H9 (cell line): Measurements from ENCODE around the gene FEZF1. TPM values are rescaled to one million over a fixed set of nuclear protein-coding genes. Genes with fewer than 3 reads are reported as not detected.

Experiments used
- DNase-seq: peaks from one replicate; pipeline ENCODE4 v3.0.0-alpha.2; 2017
- H2AFZ ChIP-seq: one replicate; pipeline ENCODE4 v1.6.1; 2013; ENCODE audit warnings: mild to moderate bottlenecking, low read length, control low read depth, moderate library complexity
- H2AK5ac ChIP-seq: 2 replicates; pipeline ENCODE4 v1.6.1; 2013; ENCODE audit warnings: low read length, control low read depth, mixed read lengths; ENCODE audit not compliant: insufficient read length
- H2BK120ac ChIP-seq: one replicate; pipeline ENCODE4 v1.6.1; 2013; ENCODE audit warnings: low read depth, mild to moderate bottlenecking, low read length, control low read depth, inconsistent platforms; ENCODE audit not compliant: poor library complexity, severe bottlenecking
- H2BK12ac ChIP-seq: 2 replicates; pipeline ENCODE4 v1.6.1; 2013; ENCODE audit warnings: low read length, control low read depth, mixed read lengths, low read depth; ENCODE audit not compliant: insufficient read length
- H2BK15ac ChIP-seq: 2 replicates; pipeline ENCODE4 v1.6.1; 2013; ENCODE audit warnings: low read depth, low read length, control low read depth
- H2BK20ac ChIP-seq: one replicate; pipeline ENCODE4 v1.6.1; 2013; ENCODE audit warnings: low read depth, mild to moderate bottlenecking, low read length, control low read depth, inconsistent platforms; ENCODE audit not compliant: poor library complexity, severe bottlenecking
- H2BK5ac ChIP-seq: 2 replicates; pipeline ENCODE4 v1.6.1; 2013; ENCODE audit warnings: low read length, control low read depth, mixed read lengths; ENCODE audit not compliant: insufficient read length
- H3K14ac ChIP-seq: 2 replicates; pipeline ENCODE4 v1.6.1; 2013; ENCODE audit warnings: low read length, control low read depth; ENCODE audit not compliant: insufficient read depth
- H3K18ac ChIP-seq: 2 replicates; pipeline ENCODE4 v1.6.1; 2013; ENCODE audit warnings: low read depth, mild to moderate bottlenecking, mixed read lengths, low read length, control low read depth; ENCODE audit not compliant: insufficient read length
- H3K23ac ChIP-seq: 2 replicates; pipeline ENCODE4 v1.6.1; 2013; ENCODE audit warnings: low read length, control low read depth, mixed read lengths, low read depth; ENCODE audit not compliant: insufficient read length
- H3K23me2 ChIP-seq: 2 replicates; pipeline ENCODE4 v1.6.1; 2013; ENCODE audit warnings: low read depth, mild to moderate bottlenecking, mixed read lengths, low read length, control low read depth; ENCODE audit not compliant: insufficient read length, poor library complexity, severe bottlenecking
- H3K27ac ChIP-seq: 2 replicates; pipeline ENCODE4 v1.5.1; 2013; ENCODE audit warnings: low read length, control low read depth, mixed read lengths, low read depth; ENCODE audit not compliant: insufficient read length
- H3K27me3 ChIP-seq: 2 replicates; pipeline ENCODE4 v1.6.1; 2013; ENCODE audit warnings: low read length, control low read depth, inconsistent platforms; ENCODE audit not compliant: insufficient read depth
- H3K4ac ChIP-seq: 2 replicates; pipeline ENCODE4 v1.6.1; 2013; ENCODE audit warnings: low read depth, mild to moderate bottlenecking, control low read depth, inconsistent platforms, low read length, moderate library complexity
- H3K4me1 ChIP-seq: 2 replicates; pipeline ENCODE4 v1.6.1; 2013; ENCODE audit warnings: low read length, control low read depth, inconsistent platforms; ENCODE audit not compliant: insufficient read depth
- H3K4me2 ChIP-seq: 2 replicates; pipeline ENCODE4 v1.6.1; 2013; ENCODE audit warnings: low read length, control low read depth, mixed read lengths; ENCODE audit not compliant: insufficient read length, insufficient read depth
- H3K56ac ChIP-seq: 2 replicates; pipeline ENCODE4 v1.6.1; 2013; ENCODE audit warnings: low read depth, mild to moderate bottlenecking, mixed read lengths, low read length, control low read depth; ENCODE audit not compliant: insufficient read length
- H3K79me1 ChIP-seq: 2 replicates; pipeline ENCODE4 v1.6.1; 2013; ENCODE audit warnings: low read depth, mild to moderate bottlenecking, moderate library complexity, low read length, control low read depth, inconsistent platforms; ENCODE audit not compliant: insufficient read depth, poor library complexity, severe bottlenecking
- H3K79me2 ChIP-seq: 2 replicates; pipeline ENCODE4 v1.6.1; 2013; ENCODE audit warnings: low read length, control low read depth, inconsistent platforms; ENCODE audit not compliant: insufficient read depth
- H3K9ac ChIP-seq: 2 replicates; pipeline ENCODE4 v1.6.1; 2013; ENCODE audit warnings: low read length, control low read depth, mixed read lengths; ENCODE audit not compliant: insufficient read length; ENCODE audit errors: extremely low read depth
- H3K9me3 ChIP-seq: one replicate; pipeline ENCODE4 v1.6.1; 2013; ENCODE audit warnings: low read depth, low read length, inconsistent platforms; ENCODE audit not compliant: control insufficient read depth
- H3T11ph ChIP-seq: one replicate; pipeline ENCODE4 v1.6.1; 2013; ENCODE audit warnings: mild to moderate bottlenecking, low read length, control low read depth, inconsistent platforms
- H4K20me1 ChIP-seq: one replicate; pipeline ENCODE4 v1.6.1; 2013; ENCODE audit not compliant: control insufficient read depth, insufficient read length, insufficient read depth
- H4K5ac ChIP-seq: 2 replicates; pipeline ENCODE4 v1.6.1; 2013; ENCODE audit warnings: low read depth, mild to moderate bottlenecking, mixed read lengths, low read length, control low read depth; ENCODE audit not compliant: insufficient read length
- H4K8ac ChIP-seq: replicated peaks from 2 replicates; pipeline ENCODE4 v1.6.1; 2013; ENCODE audit warnings: low read length, control low read depth, mixed read lengths, low read depth; ENCODE audit not compliant: insufficient read length
- H4K91ac ChIP-seq: 2 replicates; pipeline ENCODE4 v1.6.1; 2013; ENCODE audit warnings: low read depth, mild to moderate bottlenecking, moderate library complexity, mixed read lengths, low read length, control low read depth; ENCODE audit not compliant: insufficient read length
- H3K27ac Mint-ChIP-seq, 3 experiments: 2 replicates in 2 of 3; 3 replicates in 1 of 3; pipeline ENCODE4 v1.8.0; 2020 to 2021; ENCODE audit warnings: mixed read lengths in 3 of 3, mild to moderate bottlenecking in 1 of 3, moderate library complexity in 1 of 3
- H3K27me3 Mint-ChIP-seq: 2 replicates; pipeline ENCODE4 v1.8.0; 2021; ENCODE audit warnings: low read depth, mild to moderate bottlenecking, moderate library complexity, mixed read lengths
- H3K36me3 Mint-ChIP-seq, 3 experiments: 2 replicates in 2 of 3; 3 replicates in 1 of 3; pipeline ENCODE4 v1.8.0; 2020 to 2021; ENCODE audit warnings: low read depth in 3 of 3, mixed read lengths in 3 of 3; ENCODE audit not compliant: insufficient read depth in 1 of 3
- H3K4me1 Mint-ChIP-seq, 2 experiments: 2 replicates each; pipeline ENCODE4 v1.8.0; 2020; ENCODE audit warnings: mixed read lengths in 2 of 2
- H3K4me3 Mint-ChIP-seq, 2 experiments: 2 replicates in 1 of 2; 3 replicates in 1 of 2; pipeline ENCODE4 v1.8.0; 2020 to 2021; ENCODE audit warnings: mild to moderate bottlenecking in 2 of 2, mixed read lengths in 2 of 2, moderate library complexity in 1 of 2
- H3K9me3 Mint-ChIP-seq, 2 experiments: 2 replicates in 1 of 2; 3 replicates in 1 of 2; pipeline ENCODE4 v1.8.0; 2020; ENCODE audit warnings: mild to moderate bottlenecking in 2 of 2, mixed read lengths in 2 of 2, moderate library complexity in 1 of 2
- WGBS: extraction: QIAGEN DNeasy Blood & Tissue Kit; methylation state at CpG from one replicate; pipeline ENCODE4 v1.1.7; 2013; ENCODE audit warnings: missing lambda C conversion rate, low lambda C conversion rate, mixed read lengths; ENCODE audit not compliant: insufficient read length; ENCODE audit errors: extremely low coverage; 5-methylcytosine and 5-hydroxymethylcytosine counted together
- total RNA-seq: library from RNA; stranded (reverse); gene quantifications from 2 replicates; pipeline ENCODE4 v1.2.1, GENCODE V29; 2021
- TF ChIP-seq, protein P1 (sequence below): fragments of 200-600 bp; sonication (generic); conservative IDR thresholded peaks from 3 replicates; pipeline ENCODE4 v1.8.0; 2021; ENCODE audit warnings: antibody characterized with exemption, mild to moderate bottlenecking

FEZF1 gene
- total RNA-seq, 1 experiment from 2014 or later: 37.8 TPM

DNA sequence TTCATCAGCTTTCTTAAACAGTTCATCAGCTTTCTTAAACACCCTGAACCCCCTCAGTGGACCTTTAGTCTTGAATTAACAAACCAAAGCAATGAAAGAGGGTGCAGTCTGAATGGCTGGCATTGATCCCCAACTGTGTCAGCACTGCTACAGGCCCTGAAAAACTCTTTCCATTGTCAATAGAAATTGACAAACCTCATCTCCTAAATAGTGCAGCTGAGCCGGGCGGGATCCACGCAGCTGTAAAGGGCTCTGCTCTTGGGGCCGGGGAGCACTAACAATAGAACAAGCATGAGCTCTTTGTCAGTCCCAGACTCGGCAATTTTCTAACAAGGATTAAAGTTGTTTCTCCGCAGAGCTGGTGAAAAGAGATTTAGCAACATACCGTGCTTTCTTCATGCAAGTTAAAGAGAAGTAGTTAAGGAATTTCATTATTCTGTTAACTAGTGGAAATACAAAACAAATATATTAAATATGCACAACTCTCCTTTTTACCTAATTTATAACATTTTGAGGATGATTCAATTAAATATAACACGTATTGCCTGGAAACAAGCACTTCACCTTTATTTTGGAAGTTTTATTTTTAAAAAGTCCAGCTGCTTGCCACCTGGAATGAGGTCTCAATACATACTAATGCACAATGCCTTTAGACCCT is 24.7 kb upstream of the FEZF1 start:
- Histone ChIP-seq H3K79me1 (no peaks in the 10 kb centered on the region), H3K9ac (no peak overlapping the region), H3K27me3 (no peaks in the 10 kb centered on the region), H4K5ac (no peak overlapping the region), H3K56ac (no peak overlapping the region), H4K8ac (no peak overlapping the region), H3K23me2 (no peaks in the 10 kb centered on the region), H3K4me2 (peak overlapping the region; percentile 22), H3K9me3 (no peaks in the 10 kb centered on the region), H3K4ac (no peak overlapping the region), H2AK5ac (no peak overlapping the region), H3K14ac (no peak overlapping the region), H3K18ac (no peak overlapping the region), H4K91ac (no peak overlapping the region), H2BK15ac (no peak overlapping the region), H3K79me2 (no peaks in the 10 kb centered on the region), H3T11ph (no peak overlapping the region), H2AFZ (no peak overlapping the region), H3K23ac (no peak overlapping the region), H2BK5ac (no peak overlapping the region), H2BK120ac (no peak overlapping the region), H3K27ac (peak overlapping the region; percentile 25), H3K4me1 (peaks cover 11% of the 10 kb centered on the region; the same call in 1 of the 2 replicates), H4K20me1 (no peaks in the 10 kb centered on the region), H2BK12ac (no peak overlapping the region), H2BK20ac (no peak overlapping the region)
- H3K4me3 Mint-ChIP-seq: peak overlapping the region in 1 of 2 experiments; percentile 62; a peak in 3 of 5 replicates
- H3K4me1 Mint-ChIP-seq: peaks cover 63 to 66% of the 10 kb centered on the region in 2 experiments
- no peaks in the 10 kb centered on the region for H3K36me3 Mint-ChIP-seq
- no peaks in the 10 kb centered on the region for H3K27me3 Mint-ChIP-seq
- WGBS: no CpG with 5 or more reads among the region's 8 CpGs
- DNase-seq: peak; percentile 59
- peak overlapping the region; percentile 49 to 97 (median 94) for H3K27ac Mint-ChIP-seq
- H3K9me3 Mint-ChIP-seq: no peaks in the 10 kb centered on the region
- TF ChIP-seq, protein P1, sequence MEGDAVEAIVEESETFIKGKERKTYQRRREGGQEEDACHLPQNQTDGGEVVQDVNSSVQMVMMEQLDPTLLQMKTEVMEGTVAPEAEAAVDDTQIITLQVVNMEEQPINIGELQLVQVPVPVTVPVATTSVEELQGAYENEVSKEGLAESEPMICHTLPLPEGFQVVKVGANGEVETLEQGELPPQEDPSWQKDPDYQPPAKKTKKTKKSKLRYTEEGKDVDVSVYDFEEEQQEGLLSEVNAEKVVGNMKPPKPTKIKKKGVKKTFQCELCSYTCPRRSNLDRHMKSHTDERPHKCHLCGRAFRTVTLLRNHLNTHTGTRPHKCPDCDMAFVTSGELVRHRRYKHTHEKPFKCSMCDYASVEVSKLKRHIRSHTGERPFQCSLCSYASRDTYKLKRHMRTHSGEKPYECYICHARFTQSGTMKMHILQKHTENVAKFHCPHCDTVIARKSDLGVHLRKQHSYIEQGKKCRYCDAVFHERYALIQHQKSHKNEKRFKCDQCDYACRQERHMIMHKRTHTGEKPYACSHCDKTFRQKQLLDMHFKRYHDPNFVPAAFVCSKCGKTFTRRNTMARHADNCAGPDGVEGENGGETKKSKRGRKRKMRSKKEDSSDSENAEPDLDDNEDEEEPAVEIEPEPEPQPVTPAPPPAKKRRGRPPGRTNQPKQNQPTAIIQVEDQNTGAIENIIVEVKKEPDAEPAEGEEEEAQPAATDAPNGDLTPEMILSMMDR: no peak
